Measurements from ENCODE around the gene IMP3.
"Not testable (repeated sequence)": the region's sequence is repeated elsewhere in the genome, so short reads cannot be mapped to it uniquely, and the experiment has no call there.

The IMP3 gene

GRCh38 chr15:75649848-75650247 lies 9.8 kb upstream of the IMP3 start:
- no peak for DNase-seq

GRCh38 chr15:75649045-75649761 lies 9.2 kb upstream of the IMP3 start:
- no peak for DNase-seq

GRCh38 chr15:75648156-75649000 lies 8.4 kb upstream of the IMP3 start:
- DNase-seq = no peak

- DNase-seq = peak; percentile 31
These were observed 7.5 kb upstream of the IMP3 start, which contains the start of gene SNX33 for GRCh38 chr15:75647370-75648155. TSS of gene SNX33 (plus strand) at chr15:75647912. CDS start at chr15:75649103, 1,191 bp downstream.

GRCh38 chr15:75646944-75647364 lies 6.9 kb upstream of the IMP3 start:
- DNase-seq = no peak

- DNase-seq = no peak
These were observed 6.3 kb upstream of the IMP3 start for GRCh38 chr15:75646112-75646943.

GRCh38 chr15:75644376-75644775 lies 4.4 kb upstream of the IMP3 start:
- no peak for DNase-seq

GRCh38 chr15:75641603-75642002 lies 1.6 kb upstream of the IMP3 start:
- no peak for DNase-seq

GRCh38 chr15:75641179-75641503 lies 1.1 kb upstream of the IMP3 start:
- DNase-seq = no peak

- peak; percentile 87 for DNase-seq
These were observed 607 bp upstream of the IMP3 start for GRCh38 chr15:75640483-75641178.

- peak; percentile 47 for DNase-seq
These were observed 774 bp downstream of the IMP3 start for GRCh38 chr15:75639191-75639708.

GRCh38 chr15:75637245-75638009 lies 2.6 kb downstream of the IMP3 start:
- no peak for DNase-seq

- no peak for DNase-seq
These were observed 4.0 kb downstream of the IMP3 start for GRCh38 chr15:75636026-75636425.

- not testable (repeated sequence) for DNase-seq
These were observed 6.1 kb downstream of the IMP3 start for GRCh38 chr15:75633922-75634321.

GRCh38 chr15:75631935-75632334 lies 8.1 kb downstream of the IMP3 start:
- DNase-seq = no peak

- DNase-seq = peak; percentile 93
These were observed 14.3 kb downstream of the IMP3 start, which contains the start of gene SNUPN for GRCh38 chr15:75625542-75626347. TSS of gene SNUPN (minus strand) at chr15:75625725. CDS start at chr15:75621051, 4,674 bp downstream.

GRCh38 chr15:75622505-75622904 lies 17.5 kb downstream of the IMP3 start:
- DNase-seq = no peak

- DNase-seq = peak; percentile 28
These were observed 19.1 kb downstream of the IMP3 start for GRCh38 chr15:75620841-75621391.

GRCh38 chr15:75620058-75620820 lies 19.8 kb downstream of the IMP3 start:
- no peak for DNase-seq
